GM23338 (cell line): ENCODE measurements around the gene IFITM10.
"Not testable (repeated sequence)": the region's sequence is repeated elsewhere in the genome, so short reads cannot be mapped to it uniquely, and the experiment has no call there.

Source experiments
- CREB1 ChIP-seq: fragments of 250-450 bp; sonication (Bioruptor Pico); IDR thresholded peaks from 2 replicates; pipeline ENCODE4 v1.5.0; 2020; ENCODE audit warnings: low read depth, mild to moderate bottlenecking, moderate library complexity
- EZH2 ChIP-seq: fragments of 200-600 bp; sonication (generic); IDR thresholded peaks from one replicate; pipeline ENCODE4 v1.8.0; 2017; ENCODE audit warnings: antibody characterized with exemption, mild to moderate bottlenecking, low read depth; ENCODE audit not compliant: unreplicated experiment
- EZH2phosphoT487 ChIP-seq: fragments of 200-600 bp; sonication (generic); IDR thresholded peaks from one replicate; pipeline ENCODE4 v1.8.1; 2018; ENCODE audit warnings: antibody characterized with exemption; ENCODE audit not compliant: unreplicated experiment
- NANOG ChIP-seq: IDR thresholded peaks from 2 replicates; pipeline ENCODE4 v1.6.1; 2016; ENCODE audit warnings: antibody characterized with exemption, borderline replicate concordance
- POLR2AphosphoS5 ChIP-seq: IDR thresholded peaks from 2 replicates; pipeline ENCODE4 v1.6.1; 2016; ENCODE audit warnings: antibody characterized with exemption, low read depth
- STAT1 ChIP-seq: IDR thresholded peaks from one replicate; pipeline ENCODE4 v1.6.1; 2016; ENCODE audit warnings: antibody characterized with exemption; ENCODE audit not compliant: unreplicated experiment
- ZNF114 ChIP-seq: fragments of 250-450 bp; sonication (Bioruptor Pico); IDR thresholded peaks from 2 replicates; pipeline ENCODE4 v1.5.0; 2020; ENCODE audit warnings: mild to moderate bottlenecking, moderate library complexity
- ZNF331 ChIP-seq: fragments of 250-450 bp; sonication (Bioruptor Pico); IDR thresholded peaks from 2 replicates; pipeline ENCODE4 v1.5.0; 2020; ENCODE audit warnings: low read depth, mild to moderate bottlenecking, moderate library complexity
- TF ChIP-seq, protein P1 (sequence below), 2 experiments: fragments of 200-600 bp in 1 of 2; sonication (generic) in 1 of 2; conservative IDR thresholded peaks; 2 replicates each; pipeline versions ENCODE4 v1.5.1 to v1.6.1; 2016 to 2017; ENCODE audit warnings: antibody characterized with exemption in 2 of 2, low read depth in 2 of 2, mild to moderate bottlenecking in 2 of 2, moderate library complexity in 1 of 2
- TF ChIP-seq, protein P2 (sequence below): IDR thresholded peaks from one replicate; pipeline ENCODE4 v1.6.1; 2018; ENCODE audit warnings: antibody characterized with exemption; ENCODE audit not compliant: unreplicated experiment
- TF ChIP-seq, protein P3 (sequence below): IDR thresholded peaks from 2 replicates; pipeline ENCODE4 v1.6.1; 2016; ENCODE audit warnings: antibody characterized with exemption

DNA sequence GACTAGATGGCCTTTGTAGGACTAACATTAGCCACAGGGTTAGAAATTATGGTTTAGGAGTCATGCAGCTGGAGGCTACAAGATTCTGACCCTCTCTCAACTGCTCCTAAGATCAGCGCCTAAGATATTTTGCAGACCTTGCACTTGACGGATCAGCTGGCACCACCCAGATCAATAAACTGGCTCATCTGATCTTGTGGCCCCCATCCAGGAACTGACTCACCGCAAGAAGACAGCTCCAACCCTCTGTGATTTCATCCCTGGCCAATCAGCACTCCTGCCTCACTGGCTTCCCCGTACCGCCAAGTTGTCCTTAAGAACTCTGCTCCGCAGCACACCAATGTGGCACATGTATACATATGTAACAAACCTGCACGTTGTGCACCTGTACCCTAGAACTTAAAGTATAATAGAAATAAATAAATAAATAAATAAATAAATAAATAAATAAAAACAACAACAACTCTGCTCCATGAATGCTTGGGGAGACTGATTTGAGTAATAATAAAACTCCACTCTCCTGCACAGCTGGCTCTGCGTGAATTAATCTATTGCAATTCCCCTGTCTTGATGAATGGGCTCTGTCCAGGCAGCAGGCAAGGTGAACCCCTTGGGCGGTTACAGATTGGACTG is 19.0 kb upstream of the IFITM10 start:
- TF ChIP-seq, protein P1, sequence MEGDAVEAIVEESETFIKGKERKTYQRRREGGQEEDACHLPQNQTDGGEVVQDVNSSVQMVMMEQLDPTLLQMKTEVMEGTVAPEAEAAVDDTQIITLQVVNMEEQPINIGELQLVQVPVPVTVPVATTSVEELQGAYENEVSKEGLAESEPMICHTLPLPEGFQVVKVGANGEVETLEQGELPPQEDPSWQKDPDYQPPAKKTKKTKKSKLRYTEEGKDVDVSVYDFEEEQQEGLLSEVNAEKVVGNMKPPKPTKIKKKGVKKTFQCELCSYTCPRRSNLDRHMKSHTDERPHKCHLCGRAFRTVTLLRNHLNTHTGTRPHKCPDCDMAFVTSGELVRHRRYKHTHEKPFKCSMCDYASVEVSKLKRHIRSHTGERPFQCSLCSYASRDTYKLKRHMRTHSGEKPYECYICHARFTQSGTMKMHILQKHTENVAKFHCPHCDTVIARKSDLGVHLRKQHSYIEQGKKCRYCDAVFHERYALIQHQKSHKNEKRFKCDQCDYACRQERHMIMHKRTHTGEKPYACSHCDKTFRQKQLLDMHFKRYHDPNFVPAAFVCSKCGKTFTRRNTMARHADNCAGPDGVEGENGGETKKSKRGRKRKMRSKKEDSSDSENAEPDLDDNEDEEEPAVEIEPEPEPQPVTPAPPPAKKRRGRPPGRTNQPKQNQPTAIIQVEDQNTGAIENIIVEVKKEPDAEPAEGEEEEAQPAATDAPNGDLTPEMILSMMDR (conservative IDR thresholded peaks at IDR 0.05; ENCODE audit: low read depth in 2 of 2), result not testable (repeated sequence)
- TF ChIP-seq CREB1 (CRISPR knock-in tag); EZH2phosphoT487; NANOG; EZH2; POLR2AphosphoS5; STAT1; ZNF331 (CRISPR knock-in tag); ZNF114 (CRISPR knock-in tag): not testable (repeated sequence)
- TF ChIP-seq, protein P2, sequence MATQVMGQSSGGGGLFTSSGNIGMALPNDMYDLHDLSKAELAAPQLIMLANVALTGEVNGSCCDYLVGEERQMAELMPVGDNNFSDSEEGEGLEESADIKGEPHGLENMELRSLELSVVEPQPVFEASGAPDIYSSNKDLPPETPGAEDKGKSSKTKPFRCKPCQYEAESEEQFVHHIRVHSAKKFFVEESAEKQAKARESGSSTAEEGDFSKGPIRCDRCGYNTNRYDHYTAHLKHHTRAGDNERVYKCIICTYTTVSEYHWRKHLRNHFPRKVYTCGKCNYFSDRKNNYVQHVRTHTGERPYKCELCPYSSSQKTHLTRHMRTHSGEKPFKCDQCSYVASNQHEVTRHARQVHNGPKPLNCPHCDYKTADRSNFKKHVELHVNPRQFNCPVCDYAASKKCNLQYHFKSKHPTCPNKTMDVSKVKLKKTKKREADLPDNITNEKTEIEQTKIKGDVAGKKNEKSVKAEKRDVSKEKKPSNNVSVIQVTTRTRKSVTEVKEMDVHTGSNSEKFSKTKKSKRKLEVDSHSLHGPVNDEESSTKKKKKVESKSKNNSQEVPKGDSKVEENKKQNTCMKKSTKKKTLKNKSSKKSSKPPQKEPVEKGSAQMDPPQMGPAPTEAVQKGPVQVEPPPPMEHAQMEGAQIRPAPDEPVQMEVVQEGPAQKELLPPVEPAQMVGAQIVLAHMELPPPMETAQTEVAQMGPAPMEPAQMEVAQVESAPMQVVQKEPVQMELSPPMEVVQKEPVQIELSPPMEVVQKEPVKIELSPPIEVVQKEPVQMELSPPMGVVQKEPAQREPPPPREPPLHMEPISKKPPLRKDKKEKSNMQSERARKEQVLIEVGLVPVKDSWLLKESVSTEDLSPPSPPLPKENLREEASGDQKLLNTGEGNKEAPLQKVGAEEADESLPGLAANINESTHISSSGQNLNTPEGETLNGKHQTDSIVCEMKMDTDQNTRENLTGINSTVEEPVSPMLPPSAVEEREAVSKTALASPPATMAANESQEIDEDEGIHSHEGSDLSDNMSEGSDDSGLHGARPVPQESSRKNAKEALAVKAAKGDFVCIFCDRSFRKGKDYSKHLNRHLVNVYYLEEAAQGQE, result not testable (repeated sequence)
- TF ChIP-seq, protein P3, sequence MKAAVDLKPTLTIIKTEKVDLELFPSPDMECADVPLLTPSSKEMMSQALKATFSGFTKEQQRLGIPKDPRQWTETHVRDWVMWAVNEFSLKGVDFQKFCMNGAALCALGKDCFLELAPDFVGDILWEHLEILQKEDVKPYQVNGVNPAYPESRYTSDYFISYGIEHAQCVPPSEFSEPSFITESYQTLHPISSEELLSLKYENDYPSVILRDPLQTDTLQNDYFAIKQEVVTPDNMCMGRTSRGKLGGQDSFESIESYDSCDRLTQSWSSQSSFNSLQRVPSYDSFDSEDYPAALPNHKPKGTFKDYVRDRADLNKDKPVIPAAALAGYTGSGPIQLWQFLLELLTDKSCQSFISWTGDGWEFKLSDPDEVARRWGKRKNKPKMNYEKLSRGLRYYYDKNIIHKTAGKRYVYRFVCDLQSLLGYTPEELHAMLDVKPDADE, result not testable (repeated sequence)
